WERI-Rb-1 (cell line): ENCODE results near the gene HIVEP1.

Experiments
- DNase-seq: peaks from one replicate; pipeline ENCODE4 v3.0.0-alpha.2; 2020
- H3K27ac ChIP-seq: fragments of 250-450 bp; sonication (Bioruptor Pico); 2 replicates; pipeline ENCODE4 v1.5.1; 2020; ENCODE audit warnings: mild to moderate bottlenecking, moderate library complexity
- H3K27me3 ChIP-seq: fragments of 250-450 bp; sonication (Bioruptor Pico); 2 replicates; pipeline ENCODE4 v1.5.1; 2021; ENCODE audit warnings: mild to moderate bottlenecking, low read depth, moderate library complexity; ENCODE audit not compliant: insufficient read depth, severe bottlenecking
- H3K36me3 ChIP-seq: fragments of 250-450 bp; sonication (Bioruptor Pico); 2 replicates; pipeline ENCODE4 v1.5.1; 2020; ENCODE audit warnings: mild to moderate bottlenecking, moderate library complexity
- H3K4me3 ChIP-seq: 2 replicates; pipeline ENCODE4 v1.5.1; 2011; ENCODE audit warnings: low read depth, mild to moderate bottlenecking, control low read depth, low read length
- H3K9me3 ChIP-seq: fragments of 250-450 bp; sonication (Bioruptor Pico); 2 replicates; pipeline ENCODE4 v1.5.1; 2021; ENCODE audit warnings: mild to moderate bottlenecking, moderate library complexity; ENCODE audit not compliant: severe bottlenecking
- TF ChIP-seq, protein P1 (sequence below): IDR thresholded peaks from 2 replicates; pipeline ENCODE4 v1.5.1; 2011; ENCODE audit warnings: low read depth, mild to moderate bottlenecking, control low read depth, inconsistent platforms, low read length

HIVEP1 gene

GRCh38 chr6:12113190-12113577 is 101.1 kb downstream of the HIVEP1 start:
- no peak overlapping the region for H3K4me3 ChIP-seq
- no peak for DNase-seq
- TF ChIP-seq, protein P1, sequence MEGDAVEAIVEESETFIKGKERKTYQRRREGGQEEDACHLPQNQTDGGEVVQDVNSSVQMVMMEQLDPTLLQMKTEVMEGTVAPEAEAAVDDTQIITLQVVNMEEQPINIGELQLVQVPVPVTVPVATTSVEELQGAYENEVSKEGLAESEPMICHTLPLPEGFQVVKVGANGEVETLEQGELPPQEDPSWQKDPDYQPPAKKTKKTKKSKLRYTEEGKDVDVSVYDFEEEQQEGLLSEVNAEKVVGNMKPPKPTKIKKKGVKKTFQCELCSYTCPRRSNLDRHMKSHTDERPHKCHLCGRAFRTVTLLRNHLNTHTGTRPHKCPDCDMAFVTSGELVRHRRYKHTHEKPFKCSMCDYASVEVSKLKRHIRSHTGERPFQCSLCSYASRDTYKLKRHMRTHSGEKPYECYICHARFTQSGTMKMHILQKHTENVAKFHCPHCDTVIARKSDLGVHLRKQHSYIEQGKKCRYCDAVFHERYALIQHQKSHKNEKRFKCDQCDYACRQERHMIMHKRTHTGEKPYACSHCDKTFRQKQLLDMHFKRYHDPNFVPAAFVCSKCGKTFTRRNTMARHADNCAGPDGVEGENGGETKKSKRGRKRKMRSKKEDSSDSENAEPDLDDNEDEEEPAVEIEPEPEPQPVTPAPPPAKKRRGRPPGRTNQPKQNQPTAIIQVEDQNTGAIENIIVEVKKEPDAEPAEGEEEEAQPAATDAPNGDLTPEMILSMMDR = no peak
- peaks cover 6% of the 10 kb centered on the region for H3K9me3 ChIP-seq
- H3K36me3 ChIP-seq = no peaks in the 10 kb centered on the region; the same call in 1 of the 2 replicates
- no peaks in the 10 kb centered on the region for H3K27me3 ChIP-seq
- H3K27ac ChIP-seq = no peak overlapping the region

DNA sequence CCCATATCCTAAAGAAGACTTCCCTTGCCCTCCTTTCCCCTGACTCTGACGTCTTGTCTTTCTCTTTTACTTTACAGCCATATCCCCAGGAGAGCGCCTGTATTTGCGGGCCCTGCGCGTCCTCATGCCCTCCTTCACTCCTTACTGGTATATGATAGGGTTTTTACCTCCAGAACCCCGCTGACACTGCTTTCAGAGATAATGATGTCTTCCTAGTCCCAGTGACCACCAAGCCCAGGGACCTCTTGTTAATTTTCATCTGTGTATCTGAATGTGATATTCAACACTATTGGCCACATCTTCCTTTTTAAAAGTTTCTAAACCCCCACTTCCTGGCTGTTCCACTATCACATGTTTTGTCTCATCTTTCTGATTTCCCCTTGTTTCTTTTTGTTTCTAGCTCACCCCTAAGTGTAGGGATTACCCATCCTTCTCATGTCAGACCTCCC is 102.0 kb downstream of the HIVEP1 start:
- Histone ChIP-seq H3K36me3 (no peaks in the 10 kb centered on the region; the same call in 1 of the 2 replicates), H3K9me3 (peaks cover 6% of the 10 kb centered on the region), H3K27me3 (no peaks in the 10 kb centered on the region), H3K27ac (no peak overlapping the region), H3K4me3 (no peak overlapping the region)
- no peak for DNase-seq
- TF ChIP-seq, protein P1 = no peak

DNA sequence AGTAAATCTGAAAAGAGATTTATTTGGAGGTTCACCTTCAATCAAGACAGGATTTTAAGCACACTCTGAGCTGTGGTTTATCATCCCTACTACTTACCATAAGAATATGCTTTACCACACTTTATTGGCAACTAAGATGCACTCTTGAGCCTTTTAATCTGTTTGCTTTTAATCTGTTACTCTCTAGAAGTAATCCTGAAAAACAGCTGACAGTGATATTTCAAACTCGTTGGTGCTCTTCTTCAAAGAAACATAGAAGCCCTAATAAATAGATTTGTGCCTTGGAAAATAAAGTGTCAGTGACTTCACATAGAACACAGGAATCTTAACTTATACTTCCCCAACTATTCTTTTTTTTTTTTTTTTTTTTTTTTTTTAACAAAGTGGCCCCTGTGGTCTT is 102.9 kb downstream of the HIVEP1 start:
- no peaks in the 10 kb centered on the region; the same call in 1 of the 2 replicates for H3K36me3 ChIP-seq
- peaks cover 6% of the 10 kb centered on the region for H3K9me3 ChIP-seq
- DNase-seq = no peak
- no peaks in the 10 kb centered on the region for H3K27me3 ChIP-seq
- H3K27ac ChIP-seq = no peak overlapping the region
- TF ChIP-seq, protein P1 = no peak
- H3K4me3 ChIP-seq = no peak overlapping the region

GRCh38 chr6:12115492-12115891 is 103.4 kb downstream of the HIVEP1 start:
- no peaks in the 10 kb centered on the region for H3K27me3 ChIP-seq
- no peak overlapping the region for H3K27ac ChIP-seq
- H3K36me3 ChIP-seq = peaks cover 5% of the 10 kb centered on the region
- TF ChIP-seq, protein P1 = no peak
- DNase-seq = no peak
- H3K9me3 ChIP-seq = peaks cover 6% of the 10 kb centered on the region
- no peak overlapping the region for H3K4me3 ChIP-seq

DNA sequence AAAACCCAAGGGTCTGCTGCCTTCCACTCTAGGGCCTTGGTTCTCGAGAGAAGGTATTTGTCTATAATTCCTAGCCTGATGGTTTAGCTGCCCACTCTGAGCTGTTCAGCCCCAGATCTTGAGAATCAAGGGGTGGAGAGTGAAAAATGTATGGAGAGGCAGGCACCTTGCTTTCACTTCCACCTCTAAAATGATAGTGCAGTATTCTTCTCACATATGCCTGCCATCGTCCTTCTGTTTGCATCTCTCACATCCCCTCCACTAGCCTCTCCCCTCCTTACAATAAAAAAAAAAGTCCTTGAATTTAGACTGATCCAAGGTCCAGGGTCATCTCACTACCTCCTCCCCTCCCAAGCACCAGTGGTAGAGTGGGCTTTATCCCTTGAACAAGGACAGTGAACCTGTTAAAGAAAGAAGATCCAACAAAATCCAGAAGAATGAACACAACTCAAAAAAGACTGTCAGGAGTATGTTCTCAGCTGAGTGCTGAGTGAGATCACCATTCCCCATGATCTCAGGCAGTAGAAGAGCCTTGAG is 104.2 kb downstream of the HIVEP1 start:
- TF ChIP-seq, protein P1 = no peak
- peaks cover 6% of the 10 kb centered on the region for H3K9me3 ChIP-seq
- DNase-seq = no peak
- no peaks in the 10 kb centered on the region for H3K27me3 ChIP-seq
- H3K27ac ChIP-seq = no peak overlapping the region
- peaks cover 13% of the 10 kb centered on the region for H3K36me3 ChIP-seq
- no peak overlapping the region for H3K4me3 ChIP-seq

- no peaks in the 10 kb centered on the region for H3K27me3 ChIP-seq
- H3K9me3 ChIP-seq = peaks cover 6% of the 10 kb centered on the region
- no peak overlapping the region for H3K27ac ChIP-seq
- H3K4me3 ChIP-seq = no peak overlapping the region
- peaks cover 20% of the 10 kb centered on the region for H3K36me3 ChIP-seq
- no peak for DNase-seq
- TF ChIP-seq, protein P1 = no peak
Observed at GRCh38 chr6:12116978-12117377, 104.9 kb downstream of the HIVEP1 start.
